Kidney (tissue), 14 donors: Measurements from ENCODE around the gene DNAJC5G. TPM values are rescaled to one million over a fixed set of nuclear protein-coding genes. Genes with fewer than 3 reads are reported as not detected.

Source experiments
- DNase-seq, 5 donors: peaks; one replicate each; pipeline ENCODE4 v3.0.0-alpha.2; 2013 to 2020
- FAIRE-seq: peaks from 2 replicates; lab custom pipeline; 2012; peaks lifted over from hg19 to GRCh38; lab: Jason Lieb, UNC
- H3K27ac ChIP-seq, 2 donors: one replicate each; pipeline ENCODE4 v1.7.0; 2013; ENCODE audit warnings: low read depth in 2 of 2, low read length in 2 of 2, inconsistent platforms in 1 of 2
- H3K27me3 ChIP-seq: one replicate; pipeline ENCODE4 v1.7.1; 2013; ENCODE audit warnings: low read length, inconsistent platforms; ENCODE audit not compliant: control insufficient read depth, insufficient read depth
- H3K36me3 ChIP-seq, 3 donors: one replicate each; pipeline versions ENCODE4 v1.7.0 to v1.7.1; 2013; ENCODE audit warnings: low read length in 3 of 3, control low read depth in 1 of 3, inconsistent platforms in 1 of 3; ENCODE audit not compliant: insufficient read depth in 3 of 3, control insufficient read depth in 2 of 3
- H3K4me1 ChIP-seq, 3 donors: one replicate each; pipeline versions ENCODE4 v1.7.0 to v1.7.1; 2013; ENCODE audit warnings: low read length in 3 of 3, inconsistent platforms in 1 of 3, low read depth in 1 of 3; ENCODE audit not compliant: control insufficient read depth in 2 of 3, insufficient read depth in 2 of 3
- H3K4me3 ChIP-seq, 3 donors: one replicate each; pipeline versions ENCODE4 v1.7.0 to v1.8.1; 2013; ENCODE audit warnings: low read length in 3 of 3, control low read depth in 1 of 3, inconsistent platforms in 1 of 3
- H3K9ac ChIP-seq, 3 donors: one replicate each; pipeline versions ENCODE4 v1.7.0 to v1.7.1; 2013; ENCODE audit warnings: low read length in 3 of 3, control low read depth in 1 of 3, inconsistent platforms in 1 of 3
- H3K9me3 ChIP-seq, 3 donors: one replicate each; pipeline versions ENCODE4 v1.7.0 to v1.7.1; 2013; ENCODE audit warnings: low read length in 3 of 3, control low read depth in 1 of 3, inconsistent platforms in 1 of 3; ENCODE audit not compliant: control insufficient read depth in 2 of 3, insufficient read depth in 1 of 3
- CTCF ChIP-seq: IDR thresholded peaks from 3 replicates; pipeline ENCODE4 v1.5.1; 2012; ENCODE audit warnings: mild to moderate bottlenecking, moderate library complexity, borderline replicate concordance; ENCODE audit not compliant: insufficient read depth; ENCODE audit errors: extremely low read depth
- intact Hi-C: fragments of 100-400 bp; cut with DNase I; formaldehyde crosslinking; loops from one replicate; pipeline ENCODE4 v1.11.1; 2022
- polyA plus RNA-seq: library from polyadenylated mRNA; stranded (reverse); fragments of 350-450 nt; fragmentation: Illumina TruSeq; extraction: RNeasy Lipid Tissue Mini Kit (QIAGEN cat#74804); gene quantifications from one replicate; pipeline ENCODE4 v1.2.3, GENCODE V29; 2014; ENCODE audit warnings: low read depth, low replicate concordance; ENCODE audit not compliant: insufficient read depth
- total RNA-seq: library from RNA; stranded (reverse); fragmentation: NEBNext Ultra II Directional; extraction: Animal tissue kit (Norgen Biotek cat#: 25700); gene quantifications from one replicate; pipeline ENCODE4 v1.2.1, GENCODE V29; 2021
- donor health status: control.
- donor health status: control.
- donor health status: control.
- donor health status: control.
- donor health status: control.
- donor health status: DM: yes; HTN: yes; CAD: no.
- donor health status: Normal renal cell carcinoma (clear cell type).

The DNAJC5G gene
- total and polyA plus RNA-seq, 2 donors from 2014 or later = not detected

GRCh38 chr2:27237341-27237945 is 37.8 kb upstream of the DNAJC5G start:
- Histone ChIP-seq H3K9ac (no peak overlapping the region), H3K36me3 (peaks cover 9 to 64% (median 56%) of the 10 kb centered on the region in 3 donors), H3K27me3 (no peaks in the 10 kb centered on the region), H3K9me3 (no peaks in the 10 kb centered on the region), H3K4me3 (no peak overlapping the region), H3K4me1 (no peaks in the 10 kb centered on the region), H3K27ac (no peak overlapping the region)
- no peak for DNase-seq
- no peak for TF ChIP-seq CTCF
- FAIRE-seq = no peak
- intact Hi-C loops = no loop called here

- intact Hi-C loops = no loop called here
- no peaks in the 10 kb centered on the region for H3K9me3 ChIP-seq
Observed at GRCh38 chr2:27238976-27239375, 36.3 kb upstream of the DNAJC5G start.

GRCh38 chr2:27240406-27240805 is 34.8 kb upstream of the DNAJC5G start:
- Histone ChIP-seq H3K36me3 (peaks cover 0 to 52% (median 34%) of the 10 kb centered on the region in 3 donors), H3K4me1 (no peaks in the 10 kb centered on the region), H3K4me3 (no peak overlapping the region), H3K27me3 (no peaks in the 10 kb centered on the region), H3K27ac (no peak overlapping the region), H3K9ac (no peak overlapping the region), H3K9me3 (no peaks in the 10 kb centered on the region)
- DNase-seq = no peak
- TF ChIP-seq CTCF = no peak
- no peak for FAIRE-seq
- intact Hi-C loops = no loop called here

More at GRCh38 chr2:27238976-27239375, 36.3 kb upstream of the DNAJC5G start:
- FAIRE-seq = no peak
- H3K9ac ChIP-seq = no peak overlapping the region
- no peak overlapping the region for H3K27ac ChIP-seq
- no peaks in the 10 kb centered on the region for H3K4me1 ChIP-seq
- no peak for TF ChIP-seq CTCF
- no peak for DNase-seq
- H3K36me3 ChIP-seq = peaks cover 2 to 64% (median 46%) of the 10 kb centered on the region in 3 donors
- H3K27me3 ChIP-seq = no peaks in the 10 kb centered on the region
- H3K4me3 ChIP-seq = no peak overlapping the region
